K562 (cell line): ENCODE results near the gene HAP1. TPM values are rescaled to one million over a fixed set of nuclear protein-coding genes. Genes with fewer than 3 reads are reported as not detected.

Experiments used
- ATAC-seq: fragments of 200-7000 bp; cut with Tn5 transposase; 3 replicates; pipeline ENCODE4 v1.9.1; 2020; ENCODE audit warnings: moderate library complexity
- BruUV-seq: library from RNA; stranded (reverse); fragments of 400-500 nt; replicated peaks from 2 replicates; lab custom pipeline; 2021; lab: Mats Ljungman, UMichigan
- CTCF ChIA-PET: fragments of 300-600 bp; formaldehyde crosslinking; extraction: SDS; loops from one replicate; lab custom pipeline; 2021; ENCODE audit warnings: low intra/inter-chr PET ratio; lab: Yijun Ruan, JAX
- POLR2A ChIA-PET: fragments of 300-600, 350-650 bp; sonication (Branson Sonifier 250); formaldehyde crosslinking; extraction: SDS; loops from one replicate; lab custom pipeline; 2021; ENCODE audit warnings: antibody characterized with exemption, inconsistent platforms; lab: Yijun Ruan, JAX
- DNase-seq, 4 experiments: peaks; one replicate each; pipeline versions ENCODE4 v3.0.0 to v3.0.0-alpha.2; 2011 to 2018; ENCODE audit warnings: low spot score in 3 of 4, mixed read lengths in 3 of 4; ENCODE audit errors: extremely low read depth in 1 of 4
- FAIRE-seq: peaks from 2 replicates; lab custom pipeline; 2011; peaks lifted over from hg19 to GRCh38; lab: Jason Lieb, UNC
- H2AFZ ChIP-seq: 2 replicates; pipeline ENCODE4 v1.6.0; 2011; ENCODE audit warnings: low read depth, low read length, control low read depth, inconsistent platforms
- H3K27ac ChIP-seq: fragments of 200-600 bp; 3 replicates; pipeline ENCODE4 v1.8.0; 2011; ENCODE audit warnings: low read depth, mild to moderate bottlenecking, control low read depth, inconsistent platforms, low read length, moderate library complexity, mixed read lengths; ENCODE audit errors: extremely low read depth
- H3K27me3 ChIP-seq, 2 experiments: fragments of 300-600 bp in 1 of 2; 2 replicates in 1 of 2; 3 replicates in 1 of 2; pipeline versions ENCODE4 v1.6.0 to v1.8.0; 2011; ENCODE audit warnings: inconsistent platforms in 2 of 2, low read length in 2 of 2, mild to moderate bottlenecking in 1 of 2, mixed read lengths in 1 of 2, moderate library complexity in 1 of 2; ENCODE audit not compliant: control insufficient read depth in 2 of 2, insufficient read depth in 2 of 2
- H3K36me3 ChIP-seq: fragments of 300-600 bp; 3 replicates; pipeline ENCODE4 v1.8.0; 2011; ENCODE audit warnings: mild to moderate bottlenecking, low read length, inconsistent platforms; ENCODE audit not compliant: control insufficient read depth, insufficient read depth
- H3K4me1 ChIP-seq, 2 experiments: fragments of 200-600 bp in 1 of 2; replicated peaks in 1 of 2; 2 replicates in 1 of 2; 3 replicates in 1 of 2; pipeline versions ENCODE4 v1.5.1 to v1.8.0; 2011; ENCODE audit warnings: inconsistent platforms in 2 of 2, low read length in 2 of 2, mild to moderate bottlenecking in 1 of 2, mixed read lengths in 1 of 2, moderate library complexity in 1 of 2; ENCODE audit not compliant: control insufficient read depth in 2 of 2, insufficient read depth in 2 of 2
- H3K4me2 ChIP-seq: 2 replicates; pipeline ENCODE4 v1.6.1; 2011; ENCODE audit warnings: low read length, control low read depth, inconsistent platforms, mixed read lengths; ENCODE audit not compliant: insufficient read depth
- H3K4me3 ChIP-seq: fragments of 200-600 bp; sonication (generic), shearing (Covaris generic); 2 replicates; pipeline ENCODE4 v1.5.1; 2016; ENCODE audit warnings: control low read depth, inconsistent platforms
- H3K79me2 ChIP-seq: fragments of 200-600 bp; 3 replicates; pipeline ENCODE4 v1.8.0; 2011; ENCODE audit warnings: low read length, inconsistent platforms; ENCODE audit not compliant: control insufficient read depth, insufficient read depth
- H3K9ac ChIP-seq, 2 experiments: 2 replicates each; pipeline versions ENCODE4 v1.6.0 to v1.6.1; 2011; ENCODE audit warnings: low read depth in 2 of 2, low read length in 2 of 2, control low read depth in 1 of 2, inconsistent platforms in 1 of 2, mild to moderate bottlenecking in 1 of 2, mixed read lengths in 1 of 2; ENCODE audit not compliant: insufficient read depth in 1 of 2
- H3K9me1 ChIP-seq: one replicate; pipeline ENCODE4 v1.6.0; 2011; ENCODE audit warnings: inconsistent platforms, mild to moderate bottlenecking, low read length, moderate library complexity; ENCODE audit not compliant: control insufficient read depth, insufficient read depth
- H3K9me3 ChIP-seq: replicated peaks from 2 replicates; pipeline ENCODE4 v1.5.1; 2011; ENCODE audit warnings: low read depth, low read length, inconsistent platforms; ENCODE audit not compliant: control insufficient read depth, insufficient read depth
- H4K20me1 ChIP-seq: replicated peaks from 2 replicates; pipeline ENCODE4 v1.6.1; 2011; ENCODE audit warnings: low read length, inconsistent platforms, mixed read lengths; ENCODE audit not compliant: control insufficient read depth, insufficient read depth
- DIDO1 ChIP-seq: fragments of 450-650 bp; IDR thresholded peaks from 2 replicates; pipeline ENCODE4 v1.6.1; 2016; ENCODE audit warnings: low read depth, missing biosample characterization, missing genetic modification characterization
- ELF1 ChIP-seq: fragments of 200-800 bp; sonication (Bioruptor generic); IDR thresholded peaks from 2 replicates; pipeline ENCODE4 v1.6.1; 2016; ENCODE audit warnings: missing genetic modification characterization, missing compliant biosample characterization
- IRF9 ChIP-seq: fragments of 450-650 bp; IDR thresholded peaks from 2 replicates; pipeline ENCODE4 v1.6.1; 2016; ENCODE audit warnings: missing biosample characterization, missing genetic modification characterization
- WGBS: fragments of 100-300 bp; shearing (Covaris generic); methylation state at CpG from one replicate; pipeline ENCODE4 v1.1.6; 2016; ENCODE audit warnings: low coverage, mixed read lengths; ENCODE audit not compliant: insufficient coverage; ENCODE audit errors: missing lambda C conversion rate; 5-methylcytosine and 5-hydroxymethylcytosine counted together
- in situ Hi-C: fragments of 300-500 bp; cut with MboI; formaldehyde crosslinking; loops from 4 replicates; pipeline ENCODE4 v1.15.0; 2018; ENCODE audit warnings: inconsistent platforms, mixed read lengths
- intact Hi-C: fragments of 100-400 bp; cut with micrococcal nuclease; formaldehyde crosslinking; loops from 2 replicates; pipeline ENCODE4 v1.14.2; 2022
- polyA plus RNA-seq, 8 experiments: library from polyadenylated mRNA; depleted of rRNA in 4 of 8; stranded (reverse) in 5 of 8; unstranded in 3 of 8; fragments of >200 nt; fragmentation: Nextera tagmentation in 2 of 8; fragmentation: Illumina TruSeq in 1 of 8; extraction: Ambion mirVana in 2 of 8; extraction: Trizol in 1 of 8; gene quantifications; 2 replicates each; pipeline versions ENCODE4 v1.2.1 to v1.2.3, GENCODE V29; 2011 to 2014; ENCODE audit warnings: inconsistent platforms in 1 of 8, missing spikeins in 1 of 8
- total RNA-seq, 7 experiments: library from RNA; depleted of rRNA in 6 of 7; stranded (reverse); fragments of >200 nt in 6 of 7; fragmentation: Illumina TruSeq in 2 of 7; extraction: Trizol in 2 of 7; gene quantifications; 2 replicates each; pipeline versions ENCODE4 v1.2.1 to v1.2.3, GENCODE V29; 2011 to 2021; ENCODE audit warnings: low replicate concordance in 1 of 7

The HAP1 gene
- total and polyA plus RNA-seq, 9 of the 15 experiments (the other 6 are each of a cell fraction or from before 2014, with no cell fraction given) = under 0.01 to 0.09 (median 0.04) TPM; not detected in 6

GRCh38 chr17:41680426-41681040 lies 53.9 kb downstream of the HAP1 start:
- Histone ChIP-seq H3K4me2 (no peak overlapping the region; the same call in 1 of the 2 replicates), H3K9ac (peak overlapping the region; percentile 24 to 79), H3K4me1 (peaks cover 28 to 41% of the 10 kb centered on the region in 2 experiments), H4K20me1 (no peaks in the 10 kb centered on the region), H2AFZ (peak overlapping the region; percentile 81), H3K27me3 (no peaks in the 10 kb centered on the region), H3K27ac (peak overlapping the region; percentile 59), H3K79me2 (no peaks in the 10 kb centered on the region), H3K9me3 (0 out of 2 replicates have a peak, but pooled peaks cover 3% of the 10 kb centered on the region), H3K4me3 (no peak overlapping the region), H3K9me1 (no peaks in the 10 kb centered on the region), H3K36me3 (no peaks in the 10 kb centered on the region)
- no peak for ATAC-seq
- 73% methylated on average over 10 of the region's 10 CpGs for WGBS
- TF ChIP-seq DIDO1 (tag) = no peak
- no peak for TF ChIP-seq IRF9 (tag)
- TF ChIP-seq ELF1 = no peak
- ChIA-PET POLR2A (interaction anchor here (0.6 to 9.1 kb wide), 4 partner anchors 10 to 82 kb away, joined by 3 to 406 read pairs (median 26); partner anchors contain the start of gene EIF1), CTCF (no interaction called here)
- no peak for FAIRE-seq
- in situ Hi-C loops (no loop called here), intact Hi-C loops (no loop called here)
- no peak for DNase-seq
- no TSS peak for BruUV-seq
